Endothelial cell of umbilical vein (primary cell): ENCODE measurements around the gene P3H2. TPM values are rescaled to one million over a fixed set of nuclear protein-coding genes. Genes with fewer than 3 reads are reported as not detected.
A peak's percentile ranks its signal among the peaks of the same experiment; 100 is the strongest.

Experiments
- BruUV-seq: library from RNA; stranded (reverse); fragments of 400-500 nt; replicated peaks from 2 replicates; lab custom pipeline; 2021; lab: Mats Ljungman, UMichigan
- CTCF ChIA-PET: fragments of 300-600, 350-600 bp; sonication (Branson Sonifier 250); formaldehyde crosslinking; loops from one replicate; lab custom pipeline; 2021; ENCODE audit warnings: antibody characterized with exemption, inconsistent platforms; lab: Charles Lee
- POLR2A ChIA-PET: fragments of 300-600, 350-600 bp; sonication (Branson Sonifier 250); formaldehyde crosslinking; loops from one replicate; lab custom pipeline; 2021; ENCODE audit warnings: antibody characterized with exemption, inconsistent platforms; lab: Charles Lee
- DNase-seq: peaks from one replicate; pipeline ENCODE4 v3.0.0-alpha.2; 2011; ENCODE audit warnings: low read depth, low spot score
- FAIRE-seq: peaks from 2 replicates; lab custom pipeline; 2011; peaks lifted over from hg19 to GRCh38; lab: Jason Lieb, UNC
- H2AFZ ChIP-seq: 2 replicates; pipeline ENCODE4 v1.6.0; 2012; ENCODE audit warnings: low read depth, low read length, control low read depth, inconsistent platforms
- H3K27ac ChIP-seq: 2 replicates; pipeline ENCODE4 v1.5.1; 2011; ENCODE audit warnings: low read depth, mild to moderate bottlenecking, control low read depth, low read length, moderate library complexity; ENCODE audit not compliant: insufficient read depth
- H3K27me3 ChIP-seq, 2 experiments: 2 replicates each; pipeline versions ENCODE4 v1.6.0 to v1.6.1; 2011; ENCODE audit warnings: low read length in 2 of 2, mixed read lengths in 1 of 2; ENCODE audit not compliant: control insufficient read depth in 2 of 2, insufficient read depth in 2 of 2
- H3K36me3 ChIP-seq, 2 experiments: 2 replicates in 1 of 2; 3 replicates in 1 of 2; pipeline ENCODE4 v1.5.1; 2011; ENCODE audit warnings: low read length in 2 of 2, mild to moderate bottlenecking in 1 of 2, moderate library complexity in 1 of 2; ENCODE audit not compliant: control insufficient read depth in 2 of 2, insufficient read depth in 2 of 2; ENCODE audit errors: extremely low read depth in 1 of 2
- H3K4me1 ChIP-seq: 3 replicates; pipeline ENCODE4 v1.5.1; 2011; ENCODE audit warnings: mild to moderate bottlenecking, low read length; ENCODE audit not compliant: control insufficient read depth, insufficient read depth; ENCODE audit errors: extremely low read depth
- H3K4me2 ChIP-seq: 2 replicates; pipeline ENCODE4 v1.6.1; 2011; ENCODE audit warnings: low read length, control low read depth, mixed read lengths; ENCODE audit not compliant: insufficient read depth
- H3K4me3 ChIP-seq, 3 experiments: fragments of 200-600 bp in 1 of 3; sonication (generic), shearing (Covaris generic) in 1 of 3; replicated peaks in 1 of 3; 2 replicates each; pipeline ENCODE4 v1.5.1; 2011 to 2016; ENCODE audit warnings: control low read depth in 3 of 3, low read length in 3 of 3, mild to moderate bottlenecking in 2 of 3, inconsistent platforms in 1 of 3, low read depth in 1 of 3, moderate library complexity in 1 of 3; ENCODE audit not compliant: insufficient read depth in 1 of 3
- H3K79me2 ChIP-seq: 2 replicates; pipeline ENCODE4 v1.6.0; 2012; ENCODE audit warnings: low read length, inconsistent platforms; ENCODE audit not compliant: control insufficient read depth, insufficient read depth
- H3K9ac ChIP-seq: replicated peaks from 2 replicates; pipeline ENCODE3; 2011; ENCODE audit warnings: low read length, control low read depth; ENCODE audit not compliant: insufficient read depth; ENCODE audit errors: extremely low read depth
- H3K9me1 ChIP-seq: replicated peaks from 3 replicates; pipeline ENCODE4 v1.6.0; 2011; ENCODE audit warnings: mild to moderate bottlenecking, low read length; ENCODE audit not compliant: control insufficient read depth, insufficient read depth; ENCODE audit errors: extremely low read depth
- H3K9me3 ChIP-seq: replicated peaks from 2 replicates; pipeline ENCODE4 v1.5.1; 2012; ENCODE audit warnings: low read length, inconsistent platforms; ENCODE audit not compliant: control insufficient read depth, insufficient read depth
- H4K20me1 ChIP-seq: replicated peaks from 2 replicates; pipeline ENCODE3; 2011; ENCODE audit warnings: mild to moderate bottlenecking, low read length; ENCODE audit not compliant: control insufficient read depth, insufficient read depth; ENCODE audit errors: extremely low read depth
- CTCF ChIP-seq, 2 donors: IDR thresholded peaks; 1 replicate in 1 of 2; 2 replicates in 1 of 2; pipeline ENCODE4 v1.5.1; 2011; ENCODE audit warnings: low read length in 2 of 2, mild to moderate bottlenecking in 2 of 2, moderate library complexity in 2 of 2, control low read depth in 1 of 2, inconsistent platforms in 1 of 2, low read depth in 1 of 2; ENCODE audit not compliant: insufficient read depth in 1 of 2; ENCODE audit errors: extremely low read depth in 1 of 2
- EZH2 ChIP-seq: IDR thresholded peaks from 2 replicates; pipeline ENCODE4 v1.6.1; 2012; ENCODE audit warnings: borderline replicate concordance, low read depth, mild to moderate bottlenecking, moderate library complexity, low read length, inconsistent platforms; ENCODE audit not compliant: severe bottlenecking
- FOS ChIP-seq: IDR thresholded peaks from 2 replicates; pipeline ENCODE4 v1.6.1; 2011; ENCODE audit warnings: mild to moderate bottlenecking, low read length, moderate library complexity, borderline replicate concordance; ENCODE audit not compliant: insufficient read depth
- GATA2 ChIP-seq: IDR thresholded peaks from 2 replicates; pipeline ENCODE4 v1.7.0; 2011; ENCODE audit warnings: low read depth, mild to moderate bottlenecking, moderate library complexity, mixed read lengths, low read length; ENCODE audit not compliant: insufficient read length, insufficient read depth
- JUN ChIP-seq: IDR thresholded peaks from 2 replicates; pipeline ENCODE4 v1.6.1; 2011; ENCODE audit warnings: borderline replicate concordance, low read depth; ENCODE audit not compliant: insufficient read length, insufficient read depth
- MAX ChIP-seq: IDR thresholded peaks from 2 replicates; pipeline ENCODE4 v1.6.1; 2011; ENCODE audit not compliant: insufficient read depth, insufficient read length
- MYC ChIP-seq: IDR thresholded peaks from one replicate; pipeline ENCODE4 v1.6.1; 2011; ENCODE audit warnings: mild to moderate bottlenecking, low read depth, low read length
- POLR2A ChIP-seq: IDR thresholded peaks from 2 replicates; pipeline ENCODE4 v1.6.1; 2012; ENCODE audit warnings: low read depth, mild to moderate bottlenecking, control low read depth, low read length
- POLR2AphosphoS5 ChIP-seq: IDR thresholded peaks from 2 replicates; pipeline ENCODE4 v1.6.1; 2012; ENCODE audit warnings: low read depth, mild to moderate bottlenecking, control low read depth, low read length, moderate library complexity; ENCODE audit not compliant: insufficient read depth
- dilution Hi-C: fragments of 300-500 bp; cut with MboI; formaldehyde crosslinking; loops from one replicate; pipeline ENCODE4 v1.15.0; 2019; ENCODE audit warnings: low sequenced_read_pairs; ENCODE audit not compliant: extremely low pct_ligation_motif_present
- intact Hi-C: fragments of 100-400 bp; cut with micrococcal nuclease; formaldehyde crosslinking; loops from one replicate; pipeline ENCODE4 v1.10.0; 2022
- polyA plus RNA-seq, 4 experiments: library from polyadenylated mRNA; depleted of rRNA in 3 of 4; stranded (reverse) in 3 of 4; unstranded in 1 of 4; fragments of >200 nt; gene quantifications; 2 replicates each; pipeline versions ENCODE4 v1.2.1 to v1.2.3, GENCODE V29; 2011 to 2012; ENCODE audit warnings: missing spikeins in 1 of 4
- total RNA-seq: library from RNA; stranded (reverse); gene quantifications from 2 replicates; pipeline ENCODE4 v1.2.3, GENCODE V29; 2021

P3H2 gene
- total and polyA plus RNA-seq, 2 donors (not counting 3 experiments of a cell fraction or from before 2014, with no cell fraction given) = 6.6 to 6.8 TPM

- DNase-seq (no peak), FAIRE-seq (no peak)
- H3K4me2 ChIP-seq = no peak overlapping the region
- dilution Hi-C loops = no loop called here
- H3K27ac ChIP-seq = peak overlapping the region; percentile 90
- H3K27me3 ChIP-seq = no peaks in the 10 kb centered on the region
- no peak overlapping the region for H2AFZ ChIP-seq
- no peak for TF ChIP-seq EZH2
- intact Hi-C loops = loop anchor here (10.0 kb wide), 1 partner anchor 655 kb away; no protein-coding TSS in a partner anchor
- no peaks in the 10 kb centered on the region for H3K79me2 ChIP-seq
- no TSS peak for BruUV-seq
- H3K4me3 ChIP-seq = no peak overlapping the region
- peaks cover 24% of the 10 kb centered on the region for H3K4me1 ChIP-seq
- no peaks in the 10 kb centered on the region for H3K9me3 ChIP-seq
- H3K9me1 ChIP-seq = no peaks in the 10 kb centered on the region
- H4K20me1 ChIP-seq = no peaks in the 10 kb centered on the region
- H3K36me3 ChIP-seq = no peaks in the 10 kb centered on the region
- POLR2A ChIA-PET = no interaction called here
- CTCF ChIA-PET = interaction anchor here (2.6 kb wide), 1 partner anchor 39 kb away, joined by 9 read pairs; no protein-coding TSS in a partner anchor
- no peak overlapping the region for H3K9ac ChIP-seq
Observed at GRCh38 chr3:189909573-189909972, 211.1 kb downstream of the P3H2 start.

DNA sequence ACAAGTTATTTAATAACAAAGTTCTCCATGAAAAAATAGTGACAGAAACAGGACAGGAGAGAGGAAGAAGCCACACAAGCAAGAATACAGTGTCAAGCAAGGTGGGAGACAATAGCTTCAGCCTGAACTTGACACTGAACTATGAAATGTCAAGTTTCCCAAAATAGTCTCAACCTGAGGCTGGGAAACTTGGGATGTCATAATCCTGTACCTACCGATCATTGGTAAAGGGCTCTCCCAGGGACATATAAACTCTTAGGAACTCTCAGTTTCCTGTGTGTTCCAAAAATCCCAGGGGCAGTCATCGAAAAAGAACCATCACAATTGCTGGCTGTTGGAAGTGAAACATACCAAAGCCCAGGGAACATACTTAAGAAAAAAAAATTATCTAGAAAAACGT lies 211.6 kb downstream of the P3H2 start:
- ChIA-PET CTCF (interaction anchor here (0.7 to 2.6 kb wide), 8 partner anchors 7 to 257 kb away, joined by 3 to 9 read pairs (median 4); no protein-coding TSS in a partner anchor), POLR2A (interaction anchor here (1.1 kb wide), 1 partner anchor 16 kb away, joined by 3 read pairs; no protein-coding TSS in a partner anchor)
- H3K4me2 ChIP-seq = peak overlapping the region; percentile 44
- TSS peak; percentile 98 for BruUV-seq
- intact Hi-C loops (loop anchor here (10.0 kb wide), 1 partner anchor 656 kb away; no protein-coding TSS in a partner anchor), dilution Hi-C loops (no loop called here)
- peak overlapping the region; percentile 90 for H3K27ac ChIP-seq
- no peaks in the 10 kb centered on the region for H3K9me1 ChIP-seq
- H4K20me1 ChIP-seq = no peaks in the 10 kb centered on the region
- H3K4me1 ChIP-seq = peaks cover 26% of the 10 kb centered on the region
- peak overlapping the region; percentile 12 for H3K9ac ChIP-seq
- peak overlapping the region; percentile 3 for H2AFZ ChIP-seq
- FAIRE-seq = no peak
- no peaks in the 10 kb centered on the region for H3K9me3 ChIP-seq
- no peak overlapping the region for H3K4me3 ChIP-seq
- TF ChIP-seq FOS (no peak), GATA2 (no peak), JUN (no peak), POLR2AphosphoS5 (no peak), CTCF (IDR thresholded peaks at IDR 0.05; ENCODE audit: extremely low read depth in 1 of 2, insufficient read depth in 1 of 2, low read depth in 1 of 2, low read length in 2 of 2) (no peak), MYC (no peak), POLR2A (no peak), MAX (no peak), EZH2 (no peak)
- no peaks in the 10 kb centered on the region for H3K79me2 ChIP-seq
- DNase-seq = no peak
- H3K36me3 ChIP-seq = no peaks in the 10 kb centered on the region
- H3K27me3 ChIP-seq = no peaks in the 10 kb centered on the region
